MCF 10A (cell line): ENCODE results near the gene CCDC92B. TPM values are rescaled to one million over a fixed set of nuclear protein-coding genes. Genes with fewer than 3 reads are reported as not detected.

ENCODE experiments used
- BruUV-seq: library from RNA; stranded (reverse); fragments of 400-500 nt; replicated peaks from 2 replicates; lab custom pipeline; 2021; lab: Mats Ljungman, UMichigan
- CTCF ChIA-PET: fragments of 300-600 bp; sonication (Branson Sonifier 250); formaldehyde crosslinking; extraction: SDS; loops from one replicate; lab custom pipeline; 2021; ENCODE audit warnings: antibody characterized with exemption, inconsistent platforms; lab: Yijun Ruan, JAX
- POLR2A ChIA-PET: fragments of 300-600, 350-650 bp; sonication (Branson Sonifier 250); formaldehyde crosslinking; extraction: SDS; loops from one replicate; lab custom pipeline; 2020; ENCODE audit warnings: antibody characterized with exemption, inconsistent platforms; lab: Yijun Ruan, JAX
- DNase-seq: peaks from one replicate; pipeline ENCODE4 v3.0.0-alpha.2; 2018; ENCODE audit not compliant: unreplicated experiment
- H3K27ac Mint-ChIP-seq: one replicate; pipeline ENCODE4 v1.8.0; 2022; ENCODE audit warnings: mild to moderate bottlenecking, low read depth, mixed read lengths; ENCODE audit not compliant: unreplicated experiment
- H3K27me3 Mint-ChIP-seq: one replicate; pipeline ENCODE4 v1.8.0; 2022; ENCODE audit warnings: mixed read lengths; ENCODE audit not compliant: insufficient read depth, unreplicated experiment
- H3K36me3 Mint-ChIP-seq: one replicate; pipeline ENCODE4 v1.8.0; 2022; ENCODE audit warnings: mild to moderate bottlenecking, moderate library complexity, mixed read lengths; ENCODE audit not compliant: insufficient read depth, unreplicated experiment
- H3K4me1 Mint-ChIP-seq: one replicate; pipeline ENCODE4 v1.8.0; 2022; ENCODE audit warnings: mixed read lengths; ENCODE audit not compliant: insufficient read depth, unreplicated experiment
- H3K4me3 Mint-ChIP-seq: one replicate; pipeline ENCODE4 v1.8.0; 2022; ENCODE audit warnings: mild to moderate bottlenecking, moderate library complexity, mixed read lengths; ENCODE audit not compliant: unreplicated experiment
- H3K9me3 Mint-ChIP-seq: one replicate; pipeline ENCODE4 v1.8.0; 2022; ENCODE audit warnings: mixed read lengths; ENCODE audit not compliant: unreplicated experiment
- intact Hi-C: fragments of 100-400 bp; cut with micrococcal nuclease; formaldehyde crosslinking; loops from 2 replicates; pipeline ENCODE4 v1.14.1; 2022
- total RNA-seq: library from RNA; stranded (reverse); gene quantifications from 2 replicates; pipeline ENCODE4 v1.2.3, GENCODE V29; 2022
- TF ChIP-seq, protein P1 (sequence below): fragments of 200-600 bp; IDR thresholded peaks from one replicate; pipeline ENCODE4 v1.8.0; 2022; ENCODE audit warnings: antibody characterized with exemption, mild to moderate bottlenecking; ENCODE audit not compliant: unreplicated experiment

The CCDC92B gene
- total RNA-seq, 1 experiment from 2014 or later: not detected

DNA sequence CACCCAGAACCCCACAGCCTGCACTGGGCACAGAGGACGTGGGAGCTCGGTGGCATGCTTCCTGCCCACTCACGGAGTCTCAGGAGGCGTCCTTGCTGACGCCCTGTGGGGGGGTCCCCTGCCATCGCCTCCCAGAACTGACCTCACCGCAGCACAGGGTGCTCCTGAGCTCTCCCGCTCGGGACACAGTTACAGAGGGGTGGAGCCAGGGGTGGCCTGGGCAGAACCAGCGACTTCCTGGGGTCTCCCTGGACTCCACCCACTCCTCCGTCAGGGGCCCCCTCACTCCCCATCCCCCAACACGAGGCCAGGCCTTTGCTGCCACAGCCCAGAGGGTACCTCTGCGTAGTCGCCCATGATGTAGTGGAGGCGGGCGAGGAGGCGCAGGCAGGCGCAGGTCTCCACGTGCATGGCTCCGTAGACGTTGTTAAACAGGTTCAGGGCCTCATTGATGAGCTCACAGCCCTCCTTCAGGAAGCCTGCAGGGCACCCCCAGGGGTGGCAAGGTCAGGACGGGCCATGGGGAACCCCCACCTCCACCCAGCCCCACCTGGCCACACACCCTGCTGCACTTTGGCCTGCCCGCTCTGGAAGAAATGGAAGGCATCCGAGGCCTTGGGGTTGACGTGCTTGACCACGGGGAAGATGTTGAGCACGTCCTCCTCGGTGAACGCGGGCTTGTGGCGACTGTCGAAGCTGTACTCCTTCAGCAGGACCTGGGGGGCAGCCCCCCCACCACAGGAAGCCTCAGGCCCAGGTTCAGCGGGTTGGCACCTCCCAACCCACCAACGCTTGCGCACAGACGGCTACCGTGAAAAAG, 55.7 kb downstream of the CCDC92B start:
- Mint-ChIP-seq H3K27ac (no peak overlapping the region), H3K4me1 (no peaks in the 10 kb centered on the region), H3K4me3 (no peak overlapping the region), H3K9me3 (no peaks in the 10 kb centered on the region), H3K27me3 (no peaks in the 10 kb centered on the region), H3K36me3 (peaks cover 62% of the 10 kb centered on the region)
- DNase-seq: no peak
- CTCF ChIA-PET: interaction anchor here (0.6 to 0.9 kb wide), 2 partner anchors 95 to 312 kb away, joined by 3 read pairs; no protein-coding TSS in a partner anchor
- TF ChIP-seq, protein P1, sequence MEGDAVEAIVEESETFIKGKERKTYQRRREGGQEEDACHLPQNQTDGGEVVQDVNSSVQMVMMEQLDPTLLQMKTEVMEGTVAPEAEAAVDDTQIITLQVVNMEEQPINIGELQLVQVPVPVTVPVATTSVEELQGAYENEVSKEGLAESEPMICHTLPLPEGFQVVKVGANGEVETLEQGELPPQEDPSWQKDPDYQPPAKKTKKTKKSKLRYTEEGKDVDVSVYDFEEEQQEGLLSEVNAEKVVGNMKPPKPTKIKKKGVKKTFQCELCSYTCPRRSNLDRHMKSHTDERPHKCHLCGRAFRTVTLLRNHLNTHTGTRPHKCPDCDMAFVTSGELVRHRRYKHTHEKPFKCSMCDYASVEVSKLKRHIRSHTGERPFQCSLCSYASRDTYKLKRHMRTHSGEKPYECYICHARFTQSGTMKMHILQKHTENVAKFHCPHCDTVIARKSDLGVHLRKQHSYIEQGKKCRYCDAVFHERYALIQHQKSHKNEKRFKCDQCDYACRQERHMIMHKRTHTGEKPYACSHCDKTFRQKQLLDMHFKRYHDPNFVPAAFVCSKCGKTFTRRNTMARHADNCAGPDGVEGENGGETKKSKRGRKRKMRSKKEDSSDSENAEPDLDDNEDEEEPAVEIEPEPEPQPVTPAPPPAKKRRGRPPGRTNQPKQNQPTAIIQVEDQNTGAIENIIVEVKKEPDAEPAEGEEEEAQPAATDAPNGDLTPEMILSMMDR: no peak
- POLR2A ChIA-PET: interaction anchor here (0.6 to 1.4 kb wide), 2 partner anchors 17 to 19 kb away, joined by 3 read pairs; no protein-coding TSS in a partner anchor
- intact Hi-C loops: no loop called here
- BruUV-seq: no TSS peak

DNA sequence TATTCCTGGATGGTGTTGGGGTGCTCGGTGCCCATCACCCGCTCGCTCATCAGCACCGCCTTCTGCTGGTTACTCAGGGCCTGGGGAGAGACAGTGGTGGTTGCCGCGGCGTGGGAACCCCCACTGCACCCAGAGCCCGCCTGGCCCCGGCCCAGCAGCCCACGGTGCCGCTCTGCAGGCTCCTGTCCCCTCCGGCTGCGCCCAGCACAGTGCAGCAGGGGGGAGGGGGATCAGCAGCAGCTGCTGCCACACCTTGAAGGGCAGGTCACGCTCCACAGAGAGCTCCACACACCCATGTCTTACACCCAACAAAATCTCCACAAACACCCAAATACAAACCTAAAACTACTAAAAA, 56.7 kb downstream of the CCDC92B start:
- Mint-ChIP-seq H3K27ac (no peak overlapping the region), H3K9me3 (no peaks in the 10 kb centered on the region), H3K36me3 (peaks cover 63% of the 10 kb centered on the region), H3K27me3 (no peaks in the 10 kb centered on the region), H3K4me3 (no peak overlapping the region), H3K4me1 (no peaks in the 10 kb centered on the region)
- TF ChIP-seq, protein P1: no peak
- intact Hi-C loops: no loop called here
- POLR2A ChIA-PET: interaction anchor here (0.6 to 1.4 kb wide), 3 partner anchors 9 to 20 kb away, joined by 3 read pairs; no protein-coding TSS in a partner anchor
- CTCF ChIA-PET: no interaction called here
- no TSS peak for BruUV-seq
- no peak for DNase-seq

DNA sequence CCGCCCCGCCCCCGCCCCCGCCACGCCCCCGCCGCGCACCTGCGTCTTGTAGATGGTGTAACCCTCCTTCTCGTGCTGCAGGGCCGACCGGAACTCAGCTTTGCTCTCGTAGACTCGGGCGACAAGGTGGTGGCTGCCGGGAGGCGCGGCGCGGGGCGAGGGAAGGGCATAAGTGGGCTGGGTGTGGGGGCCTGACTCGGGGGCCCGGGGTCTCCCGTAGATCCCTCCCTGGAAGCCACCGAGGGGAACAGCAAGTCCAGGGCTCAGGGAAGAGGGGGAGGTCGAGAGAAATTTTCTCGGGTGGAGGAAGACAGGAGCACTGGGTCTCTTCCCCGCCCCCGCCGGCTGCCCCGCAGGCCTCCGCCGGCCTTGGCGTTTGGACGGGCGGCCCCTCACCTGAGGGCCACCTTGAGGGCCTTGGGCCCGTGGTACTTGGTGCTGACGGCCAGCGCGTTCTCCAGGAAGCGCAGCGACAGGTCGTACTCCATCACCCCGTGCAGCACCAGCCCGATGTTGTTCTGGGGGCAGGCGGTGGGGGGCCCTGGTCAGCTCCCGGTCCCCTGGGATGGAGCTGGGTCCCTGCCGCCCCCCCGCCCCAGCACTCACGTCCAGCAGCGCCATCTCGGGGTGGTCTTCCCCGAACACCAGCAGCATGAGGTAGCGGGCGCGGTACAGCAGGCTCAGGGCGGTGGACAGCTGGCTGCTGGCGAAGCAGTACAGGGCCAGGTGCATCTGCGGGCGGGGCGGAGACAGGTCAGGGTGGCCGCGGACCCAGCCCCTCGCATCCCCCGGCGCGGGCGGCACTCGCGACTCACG, 57.3 kb downstream of the CCDC92B start:
- Mint-ChIP-seq H3K4me1 (no peaks in the 10 kb centered on the region), H3K27me3 (no peaks in the 10 kb centered on the region), H3K36me3 (peaks cover 65% of the 10 kb centered on the region), H3K4me3 (no peak overlapping the region), H3K9me3 (no peaks in the 10 kb centered on the region), H3K27ac (no peak overlapping the region)
- ChIA-PET POLR2A (no interaction called here), CTCF (interaction anchor here (0.5 kb wide), 1 partner anchor 276 kb away, joined by 3 read pairs; no protein-coding TSS in a partner anchor)
- TF ChIP-seq, protein P1: no peak
- intact Hi-C loops: no loop called here
- no TSS peak for BruUV-seq
- no peak for DNase-seq
